ENCODE measurements around the gene TMEM87B. TPM values are rescaled to one million over a fixed set of nuclear protein-coding genes. Genes with fewer than 3 reads are reported as not detected.

The TMEM87B gene, protein sequence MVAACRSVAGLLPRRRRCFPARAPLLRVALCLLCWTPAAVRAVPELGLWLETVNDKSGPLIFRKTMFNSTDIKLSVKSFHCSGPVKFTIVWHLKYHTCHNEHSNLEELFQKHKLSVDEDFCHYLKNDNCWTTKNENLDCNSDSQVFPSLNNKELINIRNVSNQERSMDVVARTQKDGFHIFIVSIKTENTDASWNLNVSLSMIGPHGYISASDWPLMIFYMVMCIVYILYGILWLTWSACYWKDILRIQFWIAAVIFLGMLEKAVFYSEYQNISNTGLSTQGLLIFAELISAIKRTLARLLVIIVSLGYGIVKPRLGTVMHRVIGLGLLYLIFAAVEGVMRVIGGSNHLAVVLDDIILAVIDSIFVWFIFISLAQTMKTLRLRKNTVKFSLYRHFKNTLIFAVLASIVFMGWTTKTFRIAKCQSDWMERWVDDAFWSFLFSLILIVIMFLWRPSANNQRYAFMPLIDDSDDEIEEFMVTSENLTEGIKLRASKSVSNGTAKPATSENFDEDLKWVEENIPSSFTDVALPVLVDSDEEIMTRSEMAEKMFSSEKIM
- total RNA-seq (2022; extraction: Qiagen RNA extraction; ENCODE audit: low read depth) = 15.0 to 16.8 TPM (median 15.6 TPM) in 5 replicates

GRCh38 chr2:112054847-112055729 is at the start of gene TMEM87B:
TSS of gene TMEM87B (plus strand) at chr2:112055269. CDS start at chr2:112055592, 323 bp downstream.

GRCh38 chr2:112138159-112139032 is 83.3 kb downstream of the TMEM87B start, which contains the start of gene FBLN7:
TSS of gene FBLN7 (plus strand) at chr2:112138385. CDS start at chr2:112138656, 271 bp downstream.

Other genes with a start within 250 kb of the TMEM87B start
- 19.7 to 35.5 TPM (median 30.2 TPM) in 5 replicates for gene ANAPC1, start 171.1 kb upstream of the TMEM87B start, total RNA-seq (2022; extraction: Qiagen RNA extraction; ENCODE audit: low read depth)
- gene MERTK, start 156.7 kb upstream of the TMEM87B start, total RNA-seq (2022; extraction: Qiagen RNA extraction; ENCODE audit: low read depth) = 1.5 to 2.2 TPM (median 1.7 TPM) in 5 replicates
- 0.37 to 0.70 TPM (median 0.63 TPM) in 5 replicates for gene FBLN7, start 83.1 kb downstream of the TMEM87B start, total RNA-seq (2022; extraction: Qiagen RNA extraction; ENCODE audit: low read depth)
- gene ZC3H8, start 199.8 kb downstream of the TMEM87B start, total RNA-seq (2022; extraction: Qiagen RNA extraction; ENCODE audit: low read depth) = 13.1 to 16.1 TPM (median 14.3 TPM) in 5 replicates
- gene ZC3H6, start 220.3 kb downstream of the TMEM87B start, total RNA-seq (2022; extraction: Qiagen RNA extraction; ENCODE audit: low read depth) = 0.11 to 0.48 TPM (median 0.32 TPM) in 5 replicates